ENCODE measurements around the gene IQGAP1.
"Not testable (repeated sequence)": the region's sequence is repeated elsewhere in the genome, so short reads cannot be mapped to it uniquely, and the experiment has no call there.

Gene IQGAP1

GRCh38 chr15:90519688-90520087 lies 131.6 kb downstream of the IQGAP1 start:
- no peaks in the 10 kb centered on the region for H3K9me2 ChIP-seq (ENCODE audit: low read depth, low read length)
- H3K9me3 ChIP-seq (ENCODE audit: low read length): no peaks in the 10 kb centered on the region
- H3K79me2 ChIP-seq (ENCODE audit: insufficient read depth, low read length): no peaks in the 10 kb centered on the region
- H2AFZ ChIP-seq (ENCODE audit: low read length): no peak overlapping the region
- H3K4me3 ChIP-seq (ENCODE audit: low read depth, low read length, poor library complexity, severe bottlenecking): no peak overlapping the region
- no peak overlapping the region for H3K9ac ChIP-seq (ENCODE audit: low read length)
- no peaks in the 10 kb centered on the region for H3F3A ChIP-seq (ENCODE audit: insufficient read depth, low read length)
- no peaks in the 10 kb centered on the region for H3K27me3 ChIP-seq (ENCODE audit: insufficient read depth, low read length)
- H3K36me3 ChIP-seq (ENCODE audit: insufficient read depth, low read length): no peaks in the 10 kb centered on the region
- H3K27ac ChIP-seq (ENCODE audit: low read depth, low read length, poor library complexity, severe bottlenecking): no peak overlapping the region
- H3K4me1 ChIP-seq (ENCODE audit: insufficient read depth, low read length, severe bottlenecking): peaks cover 24% of the 10 kb centered on the region
- TF ChIP-seq EZH2 (IDR thresholded peaks at IDR 0.05; ENCODE audit: borderline replicate concordance, low read length) (no peak), CTCF (IDR thresholded peaks at IDR 0.05; ENCODE audit: low read length) (no peak)
- no peaks in the 10 kb centered on the region for H4K20me1 ChIP-seq (ENCODE audit: insufficient read depth, low read length)
- no peak overlapping the region for H3K4me2 ChIP-seq (ENCODE audit: low read length)

- no peak for TF ChIP-seq EZH2 (IDR thresholded peaks at IDR 0.05; ENCODE audit: borderline replicate concordance, low read length)
- TF ChIP-seq CTCF (IDR thresholded peaks at IDR 0.05; ENCODE audit: low read length): no peak
- Histone ChIP-seq H4K20me1 (ENCODE audit: insufficient read depth, low read length) (no peaks in the 10 kb centered on the region), H3K4me1 (ENCODE audit: insufficient read depth, low read length, severe bottlenecking) (peaks cover 24% of the 10 kb centered on the region), H3K36me3 (ENCODE audit: insufficient read depth, low read length) (no peaks in the 10 kb centered on the region), H3K79me2 (ENCODE audit: insufficient read depth, low read length) (no peaks in the 10 kb centered on the region), H3K27ac (ENCODE audit: low read depth, low read length, poor library complexity, severe bottlenecking) (no peak overlapping the region), H3K27me3 (ENCODE audit: insufficient read depth, low read length) (no peaks in the 10 kb centered on the region), H3K9ac (ENCODE audit: low read length) (no peak overlapping the region), H3K9me2 (ENCODE audit: low read depth, low read length) (no peaks in the 10 kb centered on the region), H3K4me3 (ENCODE audit: low read depth, low read length, poor library complexity, severe bottlenecking) (no peak overlapping the region), H3K9me3 (ENCODE audit: low read length) (no peaks in the 10 kb centered on the region), H3K4me2 (ENCODE audit: low read length) (no peak overlapping the region), H2AFZ (ENCODE audit: low read length) (no peak overlapping the region), H3F3A (ENCODE audit: insufficient read depth, low read length) (no peaks in the 10 kb centered on the region)
These were observed 132.3 kb downstream of the IQGAP1 start for GRCh38 chr15:90520365-90520764.

GRCh38 chr15:90523373-90523772 lies 135.3 kb downstream of the IQGAP1 start:
- no peak overlapping the region for H3K4me3 ChIP-seq (ENCODE audit: low read depth, low read length, poor library complexity, severe bottlenecking)
- no peaks in the 10 kb centered on the region for H3K9me3 ChIP-seq (ENCODE audit: low read length)
- no peak for TF ChIP-seq EZH2 (IDR thresholded peaks at IDR 0.05; ENCODE audit: borderline replicate concordance, low read length)
- no peak for TF ChIP-seq CTCF (IDR thresholded peaks at IDR 0.05; ENCODE audit: low read length)

GRCh38 chr15:90524018-90524803 lies 136.2 kb downstream of the IQGAP1 start:
- H3K27ac ChIP-seq (ENCODE audit: low read depth, low read length, poor library complexity, severe bottlenecking); H3K79me2 ChIP-seq (ENCODE audit: insufficient read depth, low read length); H3F3A ChIP-seq (ENCODE audit: insufficient read depth, low read length); H4K20me1 ChIP-seq (ENCODE audit: insufficient read depth, low read length); H3K4me2 ChIP-seq (ENCODE audit: low read length); H3K27me3 ChIP-seq (ENCODE audit: insufficient read depth, low read length); H2AFZ ChIP-seq (ENCODE audit: low read length); H3K4me3 ChIP-seq (ENCODE audit: low read depth, low read length, poor library complexity, severe bottlenecking); H3K9ac ChIP-seq (ENCODE audit: low read length); H3K9me3 ChIP-seq (ENCODE audit: low read length); H3K9me2 ChIP-seq (ENCODE audit: low read depth, low read length); H3K36me3 ChIP-seq (ENCODE audit: insufficient read depth, low read length): not testable (repeated sequence)
- H3K4me1 ChIP-seq (ENCODE audit: insufficient read depth, low read length, severe bottlenecking): peaks cover 15% of the 10 kb centered on the region

More at GRCh38 chr15:90523373-90523772, 135.3 kb downstream of the IQGAP1 start:
- H3F3A ChIP-seq (ENCODE audit: insufficient read depth, low read length): no peaks in the 10 kb centered on the region
- no peaks in the 10 kb centered on the region for H3K79me2 ChIP-seq (ENCODE audit: insufficient read depth, low read length)
- H3K36me3 ChIP-seq (ENCODE audit: insufficient read depth, low read length): no peaks in the 10 kb centered on the region
- no peaks in the 10 kb centered on the region for H4K20me1 ChIP-seq (ENCODE audit: insufficient read depth, low read length)
- H3K27me3 ChIP-seq (ENCODE audit: insufficient read depth, low read length): no peaks in the 10 kb centered on the region
- H3K4me1 ChIP-seq (ENCODE audit: insufficient read depth, low read length, severe bottlenecking): peaks cover 12% of the 10 kb centered on the region
- H3K9ac ChIP-seq (ENCODE audit: low read length): no peak overlapping the region
- H3K27ac ChIP-seq (ENCODE audit: low read depth, low read length, poor library complexity, severe bottlenecking): no peak overlapping the region
- H2AFZ ChIP-seq (ENCODE audit: low read length): no peak overlapping the region
- no peak overlapping the region for H3K4me2 ChIP-seq (ENCODE audit: low read length)
- no peaks in the 10 kb centered on the region for H3K9me2 ChIP-seq (ENCODE audit: low read depth, low read length)

Data from OCI-LY1 (cell line).